Stimulated activated CD4-positive, alpha-beta T cell treated with anti-CD3 and anti-CD28 coated beads, Interleukin-15, amount 100 ng/mL, for 1 hour (primary cell): Measurements from ENCODE around the gene KCNMA1.
"Not testable (repeated sequence)": the region's sequence is repeated elsewhere in the genome, so short reads cannot be mapped to it uniquely, and the experiment has no call there.

Source experiments
- DNase-seq, 2 donors: peaks; one replicate each; pipeline ENCODE4 v3.0.0-alpha.2; 2020; ENCODE audit warnings: low read depth in 1 of 2, low spot score in 1 of 2

KCNMA1 gene

GRCh38 chr10:77537720-77538373 is 99.8 kb downstream of the KCNMA1 start:
- DNase-seq, result no peak

DNA sequence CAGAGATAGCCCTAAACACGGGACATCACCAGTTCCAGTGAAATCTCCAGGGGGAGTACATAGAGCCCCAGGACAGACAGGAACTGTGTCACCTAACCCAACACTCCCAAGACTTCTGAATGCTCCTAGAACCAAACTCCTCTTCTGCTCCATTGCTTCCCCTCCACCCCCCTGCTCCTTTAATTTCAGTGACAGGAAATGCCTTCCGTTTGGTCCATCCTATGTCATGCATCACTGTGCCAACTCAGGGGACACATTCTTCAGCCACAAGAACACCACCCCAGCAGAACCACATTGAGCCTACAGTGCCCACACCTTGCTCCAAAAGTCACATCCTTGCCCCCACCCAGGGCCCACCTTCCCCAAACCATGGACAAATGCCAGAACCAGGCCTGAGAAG is 100.5 kb downstream of the KCNMA1 start:
- no peak for DNase-seq

- DNase-seq, result no peak
Measured at GRCh38 chr10:77533887-77534278, 103.7 kb downstream of the KCNMA1 start.

DNA sequence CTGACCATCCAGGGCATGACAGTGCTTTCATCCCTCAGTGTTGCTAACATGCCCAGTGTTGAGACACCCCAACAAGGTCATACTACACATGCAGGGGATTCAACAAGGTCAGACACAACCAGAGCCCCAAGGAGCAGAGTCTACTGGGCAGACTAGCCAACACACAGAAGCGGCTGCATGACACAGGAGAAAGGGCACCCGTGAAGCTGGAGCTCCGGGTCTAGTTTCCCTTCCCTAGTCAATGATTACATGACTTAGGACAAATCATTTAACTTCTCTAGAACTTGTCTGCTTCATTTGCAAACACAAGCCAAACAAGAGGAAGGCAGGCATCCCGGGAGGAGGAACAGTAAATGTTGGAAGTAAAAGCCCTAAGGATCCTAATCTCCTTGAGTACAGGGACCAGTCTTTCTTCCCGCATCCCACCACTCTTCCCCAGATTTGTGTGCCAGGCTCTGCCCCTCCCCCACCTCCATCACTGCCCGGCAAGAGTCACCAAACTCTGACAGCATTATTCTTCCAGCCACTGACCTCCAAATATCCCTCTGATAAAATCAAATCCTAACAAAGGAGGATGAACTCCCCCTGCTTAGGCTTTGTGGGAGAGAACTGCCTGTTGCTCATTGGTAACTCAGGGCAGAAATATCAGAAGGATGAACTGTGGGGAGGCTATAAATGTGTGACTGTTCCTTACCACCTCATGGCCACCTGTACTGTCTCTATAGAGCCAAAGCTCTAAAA is 104.3 kb downstream of the KCNMA1 start:
- no peak for DNase-seq

DNA sequence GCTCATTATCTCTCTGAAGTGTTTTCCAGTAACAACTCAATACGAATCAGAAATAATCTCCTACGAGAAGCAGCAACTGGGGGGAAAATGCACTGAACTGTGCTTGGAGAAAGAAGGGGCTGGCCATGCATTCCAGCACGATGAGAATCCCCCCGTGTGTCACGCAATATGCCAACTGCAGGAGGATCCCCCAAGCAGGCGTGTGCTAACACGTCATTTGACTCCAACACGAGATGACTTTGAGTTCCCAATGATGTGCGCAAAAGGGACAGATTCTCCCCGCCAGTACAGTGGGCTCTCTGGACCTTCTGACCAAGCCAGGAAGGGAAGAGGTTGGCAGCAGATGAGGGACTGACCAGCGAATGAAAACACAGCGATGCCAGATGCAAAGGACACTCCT is 105.5 kb downstream of the KCNMA1 start:
- no peak for DNase-seq

GRCh38 chr10:77531441-77532001 is 106.1 kb downstream of the KCNMA1 start:
- DNase-seq, result no peak

- no peak for DNase-seq
Measured at GRCh38 chr10:77530011-77530410, 107.6 kb downstream of the KCNMA1 start.

DNA sequence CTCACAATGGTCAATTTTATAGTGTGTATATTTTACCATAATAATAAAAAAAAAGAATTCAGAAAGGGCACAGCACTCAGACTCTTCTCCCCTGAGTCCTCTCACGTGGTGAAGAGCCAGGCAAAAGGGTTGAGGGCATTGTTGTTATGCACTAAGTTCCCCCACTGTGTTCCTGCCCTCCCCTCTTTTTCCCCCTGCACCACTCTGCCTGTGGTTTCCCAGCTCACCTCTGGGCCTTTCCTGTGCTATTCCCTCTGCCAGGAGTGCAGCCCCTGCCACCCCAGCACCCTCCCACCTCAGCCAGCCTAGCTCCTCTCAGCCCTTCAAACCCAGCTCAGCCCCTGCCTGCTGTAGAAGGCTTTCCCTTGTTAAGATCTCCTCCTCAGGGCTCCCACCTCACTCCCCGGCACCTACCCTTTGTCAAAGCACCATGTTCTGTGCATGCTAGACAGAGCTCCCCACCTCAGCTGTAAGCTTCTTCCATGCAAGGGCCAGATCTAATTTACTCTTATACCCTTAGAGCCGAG is 108.5 kb downstream of the KCNMA1 start:
- no peak for DNase-seq

GRCh38 chr10:77527839-77528238 is 109.8 kb downstream of the KCNMA1 start:
- no peak for DNase-seq

DNA sequence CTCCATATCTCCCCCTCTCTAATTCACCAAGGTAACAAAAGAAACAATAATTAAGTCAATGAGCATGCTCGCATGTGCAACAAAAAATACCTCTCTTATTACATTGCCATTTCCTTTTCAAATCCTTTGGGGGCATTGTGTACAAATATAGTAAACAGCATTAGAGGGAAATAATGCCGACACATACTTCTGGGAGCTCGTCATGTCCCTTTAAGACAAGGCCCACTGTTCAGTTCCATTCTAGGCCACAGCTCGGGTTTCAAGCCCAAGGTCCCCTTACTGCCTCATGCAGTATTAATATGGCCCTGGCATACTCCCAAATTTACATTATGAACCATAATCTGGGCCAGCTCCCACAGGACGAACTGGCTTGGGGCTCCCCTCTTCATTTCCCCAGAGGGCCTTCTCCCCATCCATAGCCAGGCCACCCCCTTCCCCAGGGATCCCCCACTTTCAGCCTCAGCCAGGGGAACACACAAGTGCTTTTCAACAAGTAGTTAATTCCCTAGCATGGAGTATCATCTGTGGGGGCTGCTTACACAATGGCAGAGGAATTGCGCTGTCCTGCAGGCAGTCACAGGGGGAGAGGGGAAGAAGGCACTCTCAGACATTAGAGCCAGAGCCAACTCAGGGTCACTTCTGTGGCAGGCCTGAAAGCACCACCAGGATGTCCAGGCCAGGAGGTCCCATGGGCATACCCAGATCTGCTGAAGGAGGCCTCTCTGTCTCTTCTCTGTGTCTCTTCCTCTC is 110.6 kb downstream of the KCNMA1 start:
- DNase-seq, result no peak

- no peak for DNase-seq
Measured at GRCh38 chr10:77524281-77524711, 113.3 kb downstream of the KCNMA1 start.

- no peak for DNase-seq
Measured at GRCh38 chr10:77522268-77522809, 115.3 kb downstream of the KCNMA1 start.

GRCh38 chr10:77520995-77521394 is 116.6 kb downstream of the KCNMA1 start:
- no peak for DNase-seq

- no peak for DNase-seq
Measured at GRCh38 chr10:77520290-77520689, 117.3 kb downstream of the KCNMA1 start.

DNA sequence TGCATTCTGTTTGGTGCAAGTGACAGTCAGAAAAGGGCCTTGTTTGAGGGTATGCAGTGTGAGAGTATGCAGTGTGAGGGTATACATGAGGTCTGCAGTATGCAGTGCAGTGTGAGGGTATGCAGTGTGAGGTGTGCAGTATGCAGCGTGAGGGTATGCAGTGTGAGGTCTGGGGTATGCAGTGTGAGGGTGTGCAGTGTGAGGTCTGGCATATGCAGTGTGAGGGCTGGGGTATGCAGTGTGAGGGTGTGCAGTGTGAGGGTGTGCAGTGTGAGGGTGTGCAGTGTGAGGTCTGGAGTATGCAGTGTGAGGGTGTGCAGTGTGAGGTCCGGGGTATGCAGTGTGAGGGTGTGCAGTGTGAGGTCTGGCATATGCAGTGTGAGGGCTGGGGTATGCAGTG is 117.8 kb downstream of the KCNMA1 start:
- DNase-seq, result not testable (repeated sequence)

DNA sequence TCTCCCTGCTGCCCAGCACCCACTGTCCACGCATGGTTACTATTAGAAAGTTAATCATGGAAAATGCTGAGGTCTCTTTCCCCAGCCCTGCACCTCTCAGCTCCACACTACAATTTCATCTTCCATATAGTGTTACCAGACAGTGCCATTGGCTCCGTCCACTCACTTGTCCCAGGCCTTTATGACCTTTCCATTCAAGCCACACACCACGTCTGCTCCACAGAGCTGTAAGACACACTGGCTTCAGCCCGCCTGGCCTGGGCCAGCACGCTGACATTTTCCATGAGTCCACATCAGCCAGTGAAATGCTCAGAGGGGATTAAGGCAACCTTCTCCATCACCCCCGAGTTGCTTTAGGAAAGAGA is 118.7 kb downstream of the KCNMA1 start:
- DNase-seq, result no peak

- no peak for DNase-seq
Measured at GRCh38 chr10:77518241-77518909, 119.2 kb downstream of the KCNMA1 start.

GRCh38 chr10:77516575-77516974 is 121.0 kb downstream of the KCNMA1 start:
- no peak for DNase-seq

- no peak for DNase-seq
Measured at GRCh38 chr10:77514870-77515269, 122.7 kb downstream of the KCNMA1 start.

GRCh38 chr10:77513781-77514331 is 123.8 kb downstream of the KCNMA1 start:
- DNase-seq, result no peak
